Caco-2 (cell line): ENCODE data around the gene AGPAT1. TPM values are rescaled to one million over a fixed set of nuclear protein-coding genes. Genes with fewer than 3 reads are reported as not detected.

Experiments used
- Bru-seq: library from RNA; stranded (reverse); fragments of 400-500 nt; gene quantifications from one replicate; lab custom pipeline; 2021; lab: Mats Ljungman, UMichigan
- BruChase-seq, 2 experiments: library from RNA; stranded (reverse); fragments of 400-500 nt; gene quantifications; one replicate each; lab custom pipeline; 2021; lab: Mats Ljungman, UMichigan
- BruUV-seq: library from RNA; stranded (reverse); fragments of 400-500 nt; replicated peaks from 2 replicates; lab custom pipeline; 2021; lab: Mats Ljungman, UMichigan
- CTCF ChIA-PET: fragments of 300-600 bp; sonication (Branson Sonifier 250); formaldehyde crosslinking; loops from one replicate; lab custom pipeline; 2022; ENCODE audit warnings: antibody characterized with exemption; lab: Charles Lee
- POLR2A ChIA-PET: fragments of 300-600 bp; sonication (Branson Sonifier 250); formaldehyde crosslinking; loops from one replicate; lab custom pipeline; 2022; ENCODE audit warnings: antibody characterized with exemption; lab: Charles Lee
- DNase-seq, 2 experiments: peaks; one replicate each; pipeline versions ENCODE4 v3.0.0 to v3.0.0-alpha.2; 2020 to 2022
- H3K27me3 ChIP-seq: replicated peaks from 2 replicates; pipeline ENCODE4 v1.6.0; 2011; ENCODE audit warnings: low read length; ENCODE audit not compliant: control insufficient read depth, insufficient read depth
- H3K36me3 ChIP-seq: 2 replicates; pipeline ENCODE4 v1.5.1; 2011; ENCODE audit warnings: low read length; ENCODE audit not compliant: control insufficient read depth, insufficient read depth
- H3K4me1 ChIP-seq: fragments of 250-450 bp; sonication (Bioruptor Pico); 2 replicates; pipeline ENCODE4 v1.5.1; 2020; ENCODE audit warnings: mild to moderate bottlenecking
- H3K4me3 ChIP-seq: 2 replicates; pipeline ENCODE4 v1.5.1; 2011; ENCODE audit warnings: low read depth, mild to moderate bottlenecking, control low read depth, low read length
- H3K9me3 ChIP-seq: fragments of 250-450 bp; sonication (Bioruptor Pico); 2 replicates; pipeline ENCODE4 v1.5.1; 2020; ENCODE audit warnings: mild to moderate bottlenecking, moderate library complexity
- H3K27ac Mint-ChIP-seq: one replicate; pipeline ENCODE4 v1.8.0; 2022; ENCODE audit warnings: mixed read lengths; ENCODE audit not compliant: unreplicated experiment
- H3K27me3 Mint-ChIP-seq: one replicate; pipeline ENCODE4 v1.8.0; 2022; ENCODE audit warnings: mixed read lengths; ENCODE audit not compliant: insufficient read depth, unreplicated experiment
- H3K36me3 Mint-ChIP-seq: one replicate; pipeline ENCODE4 v1.8.0; 2022; ENCODE audit warnings: mild to moderate bottlenecking, mixed read lengths; ENCODE audit not compliant: insufficient read depth, unreplicated experiment
- H3K4me1 Mint-ChIP-seq: one replicate; pipeline ENCODE4 v1.8.0; 2022; ENCODE audit warnings: low read depth, mixed read lengths; ENCODE audit not compliant: unreplicated experiment
- H3K4me3 Mint-ChIP-seq: one replicate; pipeline ENCODE4 v1.8.0; 2022; ENCODE audit warnings: mild to moderate bottlenecking, moderate library complexity, mixed read lengths; ENCODE audit not compliant: unreplicated experiment
- H3K9me3 Mint-ChIP-seq: one replicate; pipeline ENCODE4 v1.8.0; 2022; ENCODE audit warnings: mixed read lengths; ENCODE audit not compliant: unreplicated experiment
- intact Hi-C: fragments of 100-400 bp; cut with micrococcal nuclease; formaldehyde crosslinking; loops from one replicate; pipeline ENCODE4 v1.10.0; 2022; ENCODE audit not compliant: unreplicated experiment
- long read RNA-seq: library from polyadenylated mRNA; stranded (forward); transcript quantifications from one replicate; pipeline ENCODE4 v2.0.0, GENCODE V29; 2022
- total RNA-seq: library from RNA; stranded (reverse); gene quantifications from 2 replicates; pipeline ENCODE4 v1.2.3, GENCODE V29; 2022
- TF ChIP-seq, protein P1 (sequence below), 2 experiments: fragments of 200-600 bp in 1 of 2; IDR thresholded peaks; 1 replicate in 1 of 2; 2 replicates in 1 of 2; pipeline versions ENCODE4 v1.5.1 to v1.8.0; 2011 to 2022; ENCODE audit warnings: antibody characterized with exemption in 1 of 2, control low read depth in 1 of 2, inconsistent platforms in 1 of 2, low read depth in 1 of 2, low read length in 1 of 2, mild to moderate bottlenecking in 1 of 2, moderate library complexity in 1 of 2; ENCODE audit not compliant: insufficient read depth in 1 of 2, severe bottlenecking in 1 of 2, unreplicated experiment in 1 of 2

The AGPAT1 gene
- total RNA-seq (60.4 and 61.9 TPM in 2 replicates), Bru-seq, nascent RNA (percentile 64 among the genes with signal in this experiment), BruChase-seq, experiment 1, labeled RNA remaining after a 2-hour chase (percentile 71 among the genes with signal in this experiment), BruChase-seq, experiment 2, labeled RNA remaining after a 6-hour chase (percentile 83 among the genes with signal in this experiment)
- long read RNA-seq, transcript AGPAT1-203 (7 exons, 2,234 nt): minor isoform, 10 of 73 reads
- long read RNA-seq, transcript AGPAT1-206 (7 exons, 2,496 nt): major isoform, 16 of 73 reads
- long read RNA-seq, partial matches to known transcripts: 16 of 73 reads
- long read RNA-seq, other reads (novel, unspliced or antisense): 25 of 73 reads

DNA sequence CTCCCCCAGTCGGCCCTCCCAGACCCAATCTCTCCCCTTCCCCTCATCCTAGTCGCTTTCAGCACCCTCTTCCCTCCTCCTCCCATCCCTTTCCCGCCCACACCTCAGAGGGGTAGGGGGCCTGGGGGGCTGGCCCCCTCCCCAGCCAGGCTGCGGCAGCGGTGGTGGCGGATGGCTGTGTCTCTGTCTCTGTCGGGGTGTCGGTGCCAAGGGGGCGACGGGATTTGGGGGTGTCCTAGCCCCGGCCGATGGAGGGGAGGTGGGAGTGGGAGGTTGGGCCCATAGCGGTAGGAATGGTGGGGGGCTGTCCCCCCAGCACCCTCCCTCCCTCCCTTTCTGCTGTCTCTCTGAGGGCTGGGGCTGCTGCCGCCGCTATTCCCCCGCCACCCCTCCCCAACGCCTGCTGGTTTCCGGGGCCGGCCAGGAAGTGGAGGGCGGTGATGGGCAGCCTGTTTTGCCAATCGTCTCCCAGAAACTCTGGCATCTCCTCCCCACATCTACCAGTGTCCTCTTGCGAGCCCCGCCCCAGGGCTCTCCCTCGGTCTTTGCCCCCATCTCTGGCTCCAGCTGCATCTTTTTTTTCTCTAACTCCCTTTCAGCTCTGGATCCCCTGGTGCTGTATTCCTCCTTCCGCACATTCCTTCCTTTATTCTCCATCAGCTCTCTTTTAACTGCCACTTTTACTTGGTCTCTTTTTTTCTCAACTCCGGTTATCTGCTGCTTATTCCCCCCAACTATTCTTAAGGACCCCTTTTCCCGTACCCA is at the start of gene AGPAT1:
Gene AGPAT1, minus strand, starts transcription at position 374 of the 765 bp plus-strand sequence. CDS start 4,588 bp downstream, outside the sequence.
- H3K4me1 Mint-ChIP-seq: peaks cover 46% of the 10 kb centered on the region
- Histone ChIP-seq H3K9me3 (no peaks in the 10 kb centered on the region), H3K27me3 (no peaks in the 10 kb centered on the region), H3K4me1 (peaks cover 22% of the 10 kb centered on the region), H3K36me3 (no peaks in the 10 kb centered on the region; the same call in 1 of the 2 replicates), H3K4me3 (peak within 1 kb of the TSS; percentile 87)
- H3K4me3 Mint-ChIP-seq: peak within 1 kb of the TSS; percentile 81
- peaks cover 43% of the 10 kb centered on the region for H3K36me3 Mint-ChIP-seq
- no peaks in the 10 kb centered on the region for H3K27me3 Mint-ChIP-seq
- TF ChIP-seq, protein P1, sequence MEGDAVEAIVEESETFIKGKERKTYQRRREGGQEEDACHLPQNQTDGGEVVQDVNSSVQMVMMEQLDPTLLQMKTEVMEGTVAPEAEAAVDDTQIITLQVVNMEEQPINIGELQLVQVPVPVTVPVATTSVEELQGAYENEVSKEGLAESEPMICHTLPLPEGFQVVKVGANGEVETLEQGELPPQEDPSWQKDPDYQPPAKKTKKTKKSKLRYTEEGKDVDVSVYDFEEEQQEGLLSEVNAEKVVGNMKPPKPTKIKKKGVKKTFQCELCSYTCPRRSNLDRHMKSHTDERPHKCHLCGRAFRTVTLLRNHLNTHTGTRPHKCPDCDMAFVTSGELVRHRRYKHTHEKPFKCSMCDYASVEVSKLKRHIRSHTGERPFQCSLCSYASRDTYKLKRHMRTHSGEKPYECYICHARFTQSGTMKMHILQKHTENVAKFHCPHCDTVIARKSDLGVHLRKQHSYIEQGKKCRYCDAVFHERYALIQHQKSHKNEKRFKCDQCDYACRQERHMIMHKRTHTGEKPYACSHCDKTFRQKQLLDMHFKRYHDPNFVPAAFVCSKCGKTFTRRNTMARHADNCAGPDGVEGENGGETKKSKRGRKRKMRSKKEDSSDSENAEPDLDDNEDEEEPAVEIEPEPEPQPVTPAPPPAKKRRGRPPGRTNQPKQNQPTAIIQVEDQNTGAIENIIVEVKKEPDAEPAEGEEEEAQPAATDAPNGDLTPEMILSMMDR (IDR thresholded peaks at IDR 0.05; ENCODE audit: insufficient read depth in 1 of 2, low read depth in 1 of 2, low read length in 1 of 2, severe bottlenecking in 1 of 2, unreplicated experiment in 1 of 2): no peak
- BruUV-seq: no TSS peak
- ChIA-PET POLR2A (interaction anchor here (0.6 to 1.0 kb wide), 3 partner anchors 20 to 796 kb away, joined by 3 to 6 read pairs (median 4); partner anchors contain the start of gene FKBPL), CTCF (interaction anchor here (1.3 to 2.1 kb wide), 2 partner anchors 8 to 20 kb away, joined by 3 to 24 read pairs; no protein-coding TSS in a partner anchor)
- H3K27ac Mint-ChIP-seq: peak within 1 kb of the TSS; percentile 94
- intact Hi-C loops: no loop called here
- peak; percentile 97 to 98 for DNase-seq
- H3K9me3 Mint-ChIP-seq: no peaks in the 10 kb centered on the region

- ChIA-PET POLR2A (no interaction called here), CTCF (no interaction called here)
- H3K36me3 ChIP-seq: no peaks in the 10 kb centered on the region
- BruUV-seq: no TSS peak
- Mint-ChIP-seq H3K4me3 (no peak overlapping the region), H3K4me1 (no peaks in the 10 kb centered on the region), H3K27me3 (no peaks in the 10 kb centered on the region), H3K27ac (no peak overlapping the region), H3K9me3 (no peaks in the 10 kb centered on the region), H3K36me3 (no peaks in the 10 kb centered on the region)
- no peak for DNase-seq
- no peaks in the 10 kb centered on the region for H3K27me3 ChIP-seq
- TF ChIP-seq, protein P1 (IDR thresholded peaks at IDR 0.05; ENCODE audit: insufficient read depth in 1 of 2, low read depth in 1 of 2, low read length in 1 of 2, severe bottlenecking in 1 of 2, unreplicated experiment in 1 of 2): no peak
- no peak overlapping the region for H3K4me3 ChIP-seq
- intact Hi-C loops: no loop called here
- no peaks in the 10 kb centered on the region for H3K4me1 ChIP-seq
- no peaks in the 10 kb centered on the region for H3K9me3 ChIP-seq
These were observed 48.8 kb upstream of the AGPAT1 start for GRCh38 chr6:32224696-32225095.
